HepG2 (cell line): ENCODE results near the gene MYO5A. TPM values are rescaled to one million over a fixed set of nuclear protein-coding genes. Genes with fewer than 3 reads are reported as not detected.

Experiments used
- ATAC-seq: fragments of 200-7000 bp; cut with Tn5 transposase; 3 replicates; pipeline ENCODE4 v1.9.1; 2020; ENCODE audit warnings: mild to moderate bottlenecking, moderate library complexity
- BruUV-seq: library from RNA; stranded (reverse); fragments of 400-500 nt; replicated peaks from 2 replicates; lab custom pipeline; 2021; lab: Mats Ljungman, UMichigan
- CTCF ChIA-PET: fragments of 300-600 bp; formaldehyde crosslinking; extraction: SDS; loops from one replicate; lab custom pipeline; 2021; ENCODE audit warnings: low total read pairs, inconsistent platforms, low intra/inter-chr PET ratio; lab: Yijun Ruan, JAX
- POLR2A ChIA-PET: fragments of 350-600 bp; sonication (Branson Sonifier 250); formaldehyde crosslinking; loops from one replicate; lab custom pipeline; 2020; ENCODE audit warnings: antibody characterized with exemption, inconsistent platforms; lab: Yijun Ruan, JAX
- DNase-seq: peaks from one replicate; pipeline ENCODE4 v3.0.0-alpha.2; 2015; ENCODE audit warnings: low spot score
- FAIRE-seq: peaks from 3 replicates; lab custom pipeline; 2011; peaks lifted over from hg19 to GRCh38; lab: Jason Lieb, UNC
- H2AFZ ChIP-seq: one replicate; pipeline ENCODE4 v1.6.1; 2011; ENCODE audit warnings: low read length, inconsistent platforms
- H3K27ac ChIP-seq: fragments of 300-600 bp; 3 replicates; pipeline ENCODE4 v1.8.0; 2011; ENCODE audit warnings: mixed run types, mild to moderate bottlenecking, mixed read lengths, low read length, inconsistent platforms; ENCODE audit not compliant: insufficient read depth; ENCODE audit errors: extremely low read length
- H3K27me3 ChIP-seq, 2 experiments: fragments of 200-600 bp in 1 of 2; 2 replicates in 1 of 2; 3 replicates in 1 of 2; pipeline versions ENCODE4 v1.6.0 to v1.8.0; 2011; ENCODE audit warnings: low read length in 2 of 2, mild to moderate bottlenecking in 2 of 2, moderate library complexity in 2 of 2, inconsistent platforms in 1 of 2; ENCODE audit not compliant: insufficient read depth in 2 of 2, control insufficient read depth in 1 of 2
- H3K36me3 ChIP-seq, 2 experiments: fragments of 200-600 bp in 1 of 2; replicated peaks in 1 of 2; 2 replicates in 1 of 2; 3 replicates in 1 of 2; pipeline versions ENCODE4 v1.5.1 to v1.8.0; 2011; ENCODE audit warnings: low read length in 2 of 2, inconsistent platforms in 1 of 2; ENCODE audit not compliant: insufficient read depth in 2 of 2, control insufficient read depth in 1 of 2
- H3K4me1 ChIP-seq: 2 replicates; pipeline ENCODE4 v1.5.1; 2012; ENCODE audit warnings: low read length, inconsistent platforms; ENCODE audit not compliant: insufficient read depth
- H3K4me2 ChIP-seq: 2 replicates; pipeline ENCODE4 v1.6.0; 2011; ENCODE audit warnings: low read depth, low read length, inconsistent platforms
- H3K4me3 ChIP-seq, 3 experiments: fragments of 200-600 bp in 1 of 3; sonication (generic), shearing (Covaris generic) in 1 of 3; replicated peaks in 1 of 3; 2 replicates each; pipeline ENCODE4 v1.5.1; 2011 to 2016; ENCODE audit warnings: low read length in 3 of 3, inconsistent platforms in 2 of 3, low read depth in 2 of 3, mild to moderate bottlenecking in 2 of 3, control low read depth in 1 of 3, mixed read lengths in 1 of 3; ENCODE audit not compliant: insufficient read depth in 1 of 3
- H3K79me2 ChIP-seq: one replicate; pipeline ENCODE4 v1.6.1; 2011; ENCODE audit warnings: low read length, inconsistent platforms; ENCODE audit not compliant: insufficient read depth
- H3K9ac ChIP-seq: 2 replicates; pipeline ENCODE4 v1.6.0; 2011; ENCODE audit warnings: mild to moderate bottlenecking, low read depth, low read length, inconsistent platforms; ENCODE audit not compliant: insufficient read depth
- H3K9me3 ChIP-seq: 2 replicates; pipeline ENCODE4 v1.5.1; 2012; ENCODE audit warnings: mild to moderate bottlenecking, low read length
- H4K20me1 ChIP-seq: 2 replicates; pipeline ENCODE4 v1.6.0; 2011; ENCODE audit warnings: inconsistent platforms, mild to moderate bottlenecking, low read length, moderate library complexity; ENCODE audit not compliant: insufficient read depth
- CTCF ChIP-seq: sonication (generic); formaldehyde crosslinking; IDR thresholded peaks from 2 replicates; pipeline ENCODE4 v1.5.0; 2020; ENCODE audit warnings: mild to moderate bottlenecking, missing genetic modification reagents, moderate library complexity
- FOXA1 ChIP-seq, 2 experiments: fragments of 450-650 bp in 1 of 2; sonication (generic) in 1 of 2; formaldehyde crosslinking in 1 of 2; IDR thresholded peaks; 2 replicates each; pipeline versions ENCODE4 v1.4.0 to v1.6.1; 2016 to 2020; ENCODE audit warnings: missing genetic modification reagents in 1 of 2
- MED13 ChIP-seq: sonication (generic); formaldehyde crosslinking; IDR thresholded peaks from 2 replicates; pipeline ENCODE4 v1.5.0; 2020; ENCODE audit warnings: missing genetic modification reagents
- MLXIP ChIP-seq: sonication (generic); formaldehyde crosslinking; IDR thresholded peaks from 2 replicates; pipeline ENCODE4 v1.9.0; 2021; ENCODE audit warnings: missing genetic modification reagents, borderline replicate concordance
- PAF1 ChIP-seq: IDR thresholded peaks from 2 replicates; pipeline ENCODE4 v1.6.1; 2016; ENCODE audit warnings: missing genetic modification reagents, missing compliant biosample characterization
- RELA ChIP-seq: sonication (generic); formaldehyde crosslinking; IDR thresholded peaks from 2 replicates; pipeline ENCODE4 v1.4.0; 2020; ENCODE audit warnings: missing genetic modification reagents
- SOX5 ChIP-seq: IDR thresholded peaks from 2 replicates; pipeline ENCODE4 v1.6.1; 2016; ENCODE audit warnings: borderline replicate concordance
- SRSF9 ChIP-seq: fragments of 200-400 bp; formaldehyde crosslinking; IDR thresholded peaks from 2 replicates; pipeline ENCODE4 v1.6.1; 2018; ENCODE audit warnings: borderline replicate concordance, mild to moderate bottlenecking, low read depth, low read length; ENCODE audit not compliant: insufficient read depth, poor library complexity, severe bottlenecking
- TFAP4 ChIP-seq: sonication (generic); IDR thresholded peaks from 2 replicates; pipeline ENCODE4 v1.6.1; 2016; ENCODE audit warnings: low read depth, borderline replicate concordance
- ZNF143 ChIP-seq: sonication (generic); formaldehyde crosslinking; IDR thresholded peaks from 2 replicates; pipeline ENCODE4 v1.4.0; 2020; ENCODE audit warnings: missing genetic modification reagents
- ZNF350 ChIP-seq: sonication (generic); formaldehyde crosslinking; IDR thresholded peaks from 2 replicates; pipeline ENCODE4 v1.4.0; 2020; ENCODE audit warnings: mild to moderate bottlenecking, low read depth, missing genetic modification reagents, borderline replicate concordance
- ZNF530 ChIP-seq: sonication (generic); formaldehyde crosslinking; IDR thresholded peaks from 2 replicates; pipeline ENCODE4 v1.5.0; 2020; ENCODE audit warnings: low read depth, mild to moderate bottlenecking, missing genetic modification reagents
- ZNF629 ChIP-seq: sonication (generic); formaldehyde crosslinking; conservative IDR thresholded peaks from 2 replicates; pipeline ENCODE4 v1.5.0; 2020; ENCODE audit warnings: missing genetic modification reagents
- ZNF672 ChIP-seq: sonication (generic); formaldehyde crosslinking; IDR thresholded peaks from 2 replicates; pipeline ENCODE4 v1.8.1; 2022; ENCODE audit warnings: missing genetic modification reagents
- ZNF703 ChIP-seq: sonication (generic); formaldehyde crosslinking; IDR thresholded peaks from 2 replicates; pipeline ENCODE4 v1.5.1; 2020; ENCODE audit warnings: missing genetic modification reagents, mild to moderate bottlenecking, moderate library complexity, borderline replicate concordance
- WGBS: methylation state at CpG from one replicate; pipeline ENCODE4 v1.1.6; 2017; ENCODE audit warnings: low lambda C conversion rate; 5-methylcytosine and 5-hydroxymethylcytosine counted together
- in situ Hi-C: cut with HindIII; loops from 2 replicates; pipeline ENCODE4 v1.10.0; 2017; ENCODE audit warnings: low pct_unique_long_range_greater_than_20kb; ENCODE audit not compliant: extremely low pct_ligation_motif_present
- intact Hi-C: fragments of 100-400 bp; cut with micrococcal nuclease; formaldehyde crosslinking; loops from one replicate; pipeline ENCODE4 v1.10.0; 2022; ENCODE audit not compliant: unreplicated experiment
- polyA plus RNA-seq, 8 experiments: library from polyadenylated mRNA; depleted of rRNA in 3 of 8; stranded (reverse) in 7 of 8; unstranded in 1 of 8; fragments of >200 nt; fragmentation: Illumina TruSeq in 4 of 8; extraction: Trizol in 4 of 8; gene quantifications; 2 replicates each; pipeline versions ENCODE4 v1.2.1 to v1.2.3, GENCODE V29; 2011 to 2016; ENCODE audit warnings: low read depth in 4 of 8, missing spikeins in 1 of 8, mixed read lengths in 1 of 8; ENCODE audit not compliant: insufficient read depth in 1 of 8
- total RNA-seq, 5 experiments: library from RNA; depleted of rRNA; stranded (reverse); fragments of >200 nt; fragmentation: Illumina TruSeq; extraction: Trizol; gene quantifications; 2 replicates each; pipeline ENCODE4 v1.2.3, GENCODE V29; 2016; ENCODE audit warnings: low read depth in 1 of 5

MYO5A gene
- total and polyA plus RNA-seq, 2 of the 13 experiments (the other 11 are each of a cell fraction or from before 2014, with no cell fraction given), result 2.8 to 4.8 TPM

- H3K4me2 ChIP-seq, result no peak overlapping the region
- CTCF ChIA-PET, result no interaction called here
- no peaks in the 10 kb centered on the region for H3K36me3 ChIP-seq
- no TSS peak for BruUV-seq
- ATAC-seq (no peak), DNase-seq (no peak), FAIRE-seq (no peak)
- POLR2A ChIA-PET, result no interaction called here
- no peaks in the 10 kb centered on the region for H4K20me1 ChIP-seq
- H2AFZ ChIP-seq, result no peak overlapping the region
- 82% methylated on average over 2 of the region's 3 CpGs for WGBS
- no peak overlapping the region for H3K4me3 ChIP-seq
- peaks cover 14% of the 10 kb centered on the region for H3K4me1 ChIP-seq
- no peaks in the 10 kb centered on the region for H3K9me3 ChIP-seq
- H3K27ac ChIP-seq, result no peak overlapping the region
- intact Hi-C loops, result no loop called here
- no peak overlapping the region for H3K9ac ChIP-seq
- no peak for TF ChIP-seq PAF1 (CRISPR knock-in tag)
- no peak for TF ChIP-seq ZNF143 (CRISPR knock-in tag)
- TF ChIP-seq ZNF350 (CRISPR knock-in tag), result no peak
- no peak for TF ChIP-seq FOXA1 (IDR thresholded peaks at IDR 0.05)
- no peak for TF ChIP-seq FOXA1 (CRISPR knock-in tag; IDR thresholded peaks at IDR 0.05)
- TF ChIP-seq ZNF703 (CRISPR knock-in tag), result no peak
- no peak for TF ChIP-seq MLXIP (CRISPR knock-in tag)
- TF ChIP-seq CTCF, result no peak
- no peak for TF ChIP-seq TFAP4
- no peak for TF ChIP-seq ZNF672 (CRISPR knock-in tag)
- no peak for TF ChIP-seq SOX5 (CRISPR knock-in tag)
- TF ChIP-seq RELA (CRISPR knock-in tag), result no peak
- TF ChIP-seq ZNF530 (CRISPR knock-in tag), result no peak
- no peak for TF ChIP-seq MED13 (CRISPR knock-in tag)
- TF ChIP-seq SRSF9, result no peak
- TF ChIP-seq ZNF629 (CRISPR knock-in tag), result no peak
- in situ Hi-C loops, result no loop called here
- no peaks in the 10 kb centered on the region for H3K79me2 ChIP-seq
- H3K27me3 ChIP-seq, result no peaks in the 10 kb centered on the region
Measured at GRCh38 chr15:52362497-52362896, 166.2 kb downstream of the MYO5A start.
